Measurements from ENCODE around the gene SEL1L2. TPM values are rescaled to one million over a fixed set of nuclear protein-coding genes. Genes with fewer than 3 reads are reported as not detected.

Gene SEL1L2
- total RNA-seq, 4 donors from 2014 or later = not detected

- no peaks in the 10 kb centered on the region for H3K9me3 ChIP-seq
- H3K27ac ChIP-seq = peak overlapping the region in 2 of 4 donors; percentile 5 to 69
- no peaks in the 10 kb centered on the region for H3K4me1 ChIP-seq
- TF ChIP-seq CTCF (IDR thresholded peaks at IDR 0.05) (no peak), POLR2A (IDR thresholded peaks at IDR 0.05) (no peak)
- H3K36me3 ChIP-seq = no peaks in the 10 kb centered on the region
- no peaks in the 10 kb centered on the region for H3K27me3 ChIP-seq
- H3K4me3 ChIP-seq = no peak overlapping the region
- DNase-seq = no peak
These were observed 125.3 kb downstream of the SEL1L2 start for GRCh38 chr20:13865156-13865555.

GRCh38 chr20:13863244-13863643 lies 127.2 kb downstream of the SEL1L2 start:
- no peak for TF ChIP-seq POLR2A (IDR thresholded peaks at IDR 0.05)
- no peak for TF ChIP-seq CTCF (IDR thresholded peaks at IDR 0.05)
- DNase-seq = no peak
- Histone ChIP-seq H3K4me3 (no peak overlapping the region), H3K9me3 (no peaks in the 10 kb centered on the region), H3K27ac (no peak overlapping the region), H3K36me3 (no peaks in the 10 kb centered on the region), H3K4me1 (no peaks in the 10 kb centered on the region), H3K27me3 (no peaks in the 10 kb centered on the region)

- no peak overlapping the region for H3K4me3 ChIP-seq
- DNase-seq = no peak
- H3K9me3 ChIP-seq = no peaks in the 10 kb centered on the region
- no peak overlapping the region for H3K27ac ChIP-seq
- no peaks in the 10 kb centered on the region for H3K36me3 ChIP-seq
- no peaks in the 10 kb centered on the region for H3K4me1 ChIP-seq
- no peaks in the 10 kb centered on the region for H3K27me3 ChIP-seq
- no peak for TF ChIP-seq POLR2A (IDR thresholded peaks at IDR 0.05)
- TF ChIP-seq CTCF (IDR thresholded peaks at IDR 0.05) = no peak
These were observed 128.2 kb downstream of the SEL1L2 start for GRCh38 chr20:13862245-13862644.

GRCh38 chr20:13858871-13859270 lies 131.5 kb downstream of the SEL1L2 start:
- Histone ChIP-seq H3K4me3 (no peak overlapping the region), H3K36me3 (no peaks in the 10 kb centered on the region), H3K9me3 (no peaks in the 10 kb centered on the region), H3K27me3 (no peaks in the 10 kb centered on the region), H3K27ac (no peak overlapping the region), H3K4me1 (no peaks in the 10 kb centered on the region)
- TF ChIP-seq CTCF (IDR thresholded peaks at IDR 0.05) (no peak), POLR2A (IDR thresholded peaks at IDR 0.05) (no peak)
- DNase-seq = no peak

- H3K4me1 ChIP-seq = no peaks in the 10 kb centered on the region
- H3K27ac ChIP-seq = no peak overlapping the region
- no peaks in the 10 kb centered on the region for H3K27me3 ChIP-seq
- no peak overlapping the region for H3K4me3 ChIP-seq
- TF ChIP-seq CTCF (IDR thresholded peaks at IDR 0.05) = no peak
- no peak for TF ChIP-seq POLR2A (IDR thresholded peaks at IDR 0.05)
- no peaks in the 10 kb centered on the region for H3K9me3 ChIP-seq
- DNase-seq = no peak
- no peaks in the 10 kb centered on the region for H3K36me3 ChIP-seq
These were observed 132.0 kb downstream of the SEL1L2 start for GRCh38 chr20:13858439-13858838.

GRCh38 chr20:13857961-13858360 lies 132.5 kb downstream of the SEL1L2 start:
- Histone ChIP-seq H3K27ac (no peak overlapping the region), H3K4me3 (no peak overlapping the region), H3K9me3 (no peaks in the 10 kb centered on the region), H3K4me1 (no peaks in the 10 kb centered on the region), H3K27me3 (no peaks in the 10 kb centered on the region), H3K36me3 (no peaks in the 10 kb centered on the region)
- DNase-seq = no peak
- TF ChIP-seq CTCF (IDR thresholded peaks at IDR 0.05) = no peak
- no peak for TF ChIP-seq POLR2A (IDR thresholded peaks at IDR 0.05)

Measured in Peyer's patch (tissue), 4 donors.